Activated B cell treated with CpG ODN at 0.5 μM for 24 hours (primary cell): ENCODE data around the gene ZFYVE27. TPM values are rescaled to one million over a fixed set of nuclear protein-coding genes. Genes with fewer than 3 reads are reported as not detected.

ENCODE experiments used
- ATAC-seq: fragments of 200-7000 bp; cut with Tn5 transposase; one replicate; pipeline ENCODE4 v1.10.0; 2021; ENCODE audit warnings: low read depth, mild to moderate bottlenecking, moderate library complexity
- CTCF ChIA-PET: fragments of 350-600 bp; sonication (Branson Sonifier 250); formaldehyde crosslinking; loops from one replicate; lab custom pipeline; 2021; ENCODE audit warnings: antibody characterized with exemption; lab: Charles Lee
- POLR2A ChIA-PET: fragments of 350-600 bp; sonication (Branson Sonifier 250); formaldehyde crosslinking; loops from one replicate; lab custom pipeline; 2021; ENCODE audit warnings: antibody characterized with exemption; lab: Charles Lee
- DNase-seq: peaks from one replicate; pipeline ENCODE4 v3.0.0; 2022
- H3K27ac Mint-ChIP-seq: one replicate; pipeline ENCODE4 v1.8.0; 2020; ENCODE audit warnings: mixed read lengths
- H3K27me3 Mint-ChIP-seq: one replicate; pipeline ENCODE4 v1.8.0; 2021; ENCODE audit warnings: mixed read lengths
- H3K36me3 Mint-ChIP-seq: one replicate; pipeline ENCODE4 v1.8.0; 2021; ENCODE audit warnings: low read depth, mixed read lengths
- H3K4me1 Mint-ChIP-seq: one replicate; pipeline ENCODE4 v1.8.0; 2021; ENCODE audit warnings: mixed read lengths
- H3K4me3 Mint-ChIP-seq: one replicate; pipeline ENCODE4 v1.8.0; 2020; ENCODE audit warnings: mild to moderate bottlenecking, mixed read lengths
- H3K9me3 Mint-ChIP-seq: one replicate; pipeline ENCODE4 v1.8.0; 2020; ENCODE audit warnings: mixed read lengths
- CTCF ChIP-seq: fragments of 200-600 bp; IDR thresholded peaks from one replicate; pipeline ENCODE4 v1.8.0; 2022; ENCODE audit warnings: antibody characterized with exemption, mild to moderate bottlenecking
- intact Hi-C: fragments of 100-400 bp; cut with micrococcal nuclease; formaldehyde crosslinking; loops from one replicate; pipeline ENCODE4 v1.15.1; 2024
- total RNA-seq: library from RNA; stranded (reverse); gene quantifications from 2 replicates; pipeline ENCODE4 v1.2.3, GENCODE V29; 2022

ZFYVE27 gene
- total RNA-seq, 1 donor from 2014 or later: 65.7 TPM

- peak overlapping the region; percentile 97 for H3K4me3 Mint-ChIP-seq
- peaks cover 1% of the 10 kb centered on the region for H3K27me3 Mint-ChIP-seq
- TF ChIP-seq CTCF: no peak
- H3K36me3 Mint-ChIP-seq: peaks cover 28% of the 10 kb centered on the region
- H3K4me1 Mint-ChIP-seq: peaks cover 44% of the 10 kb centered on the region
- intact Hi-C loops: loop anchor here (2.0 to 10.0 kb wide), 4 partner anchors 22 to 711 kb away; partner anchors contain the start of genes HPS1, MMS19, MORN4 and UBTD1
- H3K9me3 Mint-ChIP-seq: no peaks in the 10 kb centered on the region
- no peak for DNase-seq
- ChIA-PET CTCF (interaction anchor here (0.6 to 3.4 kb wide), 8 partner anchors 27 to 457 kb away, joined by 3 to 21 read pairs (median 6); partner anchors contain the start of gene AVPI1), POLR2A (interaction anchor here (0.6 to 2.1 kb wide), 20 partner anchors 9 to 1884 kb away, joined by 3 to 44 read pairs (median 4); partner anchors contain the start of genes AVPI1, GOT1, MARVELD1 and PI4K2A)
- peak; percentile 20 for ATAC-seq
- H3K27ac Mint-ChIP-seq: peak overlapping the region; percentile 97
These were observed 476 bp upstream of the ZFYVE27 start for GRCh38 chr10:97736403-97736901.

- TF ChIP-seq CTCF: no peak
- no peak for ATAC-seq
- POLR2A ChIA-PET: no interaction called here
- Mint-ChIP-seq H3K27ac (peak overlapping the region; percentile 97), H3K4me3 (peak overlapping the region; percentile 97), H3K4me1 (peaks cover 47% of the 10 kb centered on the region), H3K9me3 (no peaks in the 10 kb centered on the region), H3K27me3 (no peaks in the 10 kb centered on the region), H3K36me3 (peaks cover 31% of the 10 kb centered on the region)
- CTCF ChIA-PET: no interaction called here
- no peak for DNase-seq
- intact Hi-C loops: loop anchor here (1.0 to 10.0 kb wide), 6 partner anchors 23 to 709 kb away; partner anchors contain the start of genes AVPI1, HPS1, MMS19 and MORN4
These were observed 890 bp downstream of the ZFYVE27 start for GRCh38 chr10:97737770-97738265.

- Mint-ChIP-seq H3K4me1 (peaks cover 47% of the 10 kb centered on the region), H3K9me3 (no peaks in the 10 kb centered on the region), H3K27ac (peak overlapping the region; percentile 18), H3K36me3 (peaks cover 38% of the 10 kb centered on the region), H3K27me3 (no peaks in the 10 kb centered on the region), H3K4me3 (peak overlapping the region; percentile 97)
- CTCF ChIA-PET: no interaction called here
- ATAC-seq (no peak), DNase-seq (no peak)
- no peak for TF ChIP-seq CTCF
- POLR2A ChIA-PET: interaction anchor here (0.6 kb wide), 1 partner anchor 84 kb away, joined by 7 read pairs; no protein-coding TSS in a partner anchor
- intact Hi-C loops: loop anchor here (5.0 to 10.0 kb wide), 2 partner anchors 244 to 709 kb away; partner anchors contain the start of genes HPS1, MMS19 and UBTD1
These were observed 1.7 kb downstream of the ZFYVE27 start for GRCh38 chr10:97738616-97739015.

GRCh38 chr10:97740613-97741012, 3.7 kb downstream of the ZFYVE27 start:
- CTCF ChIA-PET: no interaction called here
- Mint-ChIP-seq H3K27ac (peak overlapping the region; percentile 24), H3K9me3 (no peaks in the 10 kb centered on the region), H3K4me1 (peaks cover 47% of the 10 kb centered on the region), H3K36me3 (peaks cover 57% of the 10 kb centered on the region), H3K4me3 (peak overlapping the region; percentile 19), H3K27me3 (no peaks in the 10 kb centered on the region)
- no peak for DNase-seq
- intact Hi-C loops: no loop called here
- ATAC-seq: peak; percentile 20
- POLR2A ChIA-PET: interaction anchor here (0.7 kb wide), 1 partner anchor 401 kb away, joined by 5 read pairs; no protein-coding TSS in a partner anchor
- no peak for TF ChIP-seq CTCF
